AG10803 (cell line): ENCODE measurements around the gene KCNQ1.

Experiments
- DNase-seq: peaks from one replicate; pipeline ENCODE4 v3.0.0; 2010; ENCODE audit warnings: low read depth
- H3K4me3 ChIP-seq: 2 replicates; pipeline ENCODE4 v1.5.1; 2011; ENCODE audit warnings: mild to moderate bottlenecking, low read length, control low read depth
- CTCF ChIP-seq: conservative IDR thresholded peaks from 2 replicates; pipeline ENCODE4 v1.5.1; 2011; ENCODE audit warnings: mild to moderate bottlenecking, low read length, control low read depth, inconsistent platforms

KCNQ1 gene

GRCh38 chr11:2885017-2885677, 440.3 kb downstream of the KCNQ1 start:
- DNase-seq: peak; percentile 49
- H3K4me3 ChIP-seq: peak overlapping the region; percentile 62
- TF ChIP-seq CTCF: peak; percentile 17; the same call in 1 of the 2 replicates

GRCh38 chr11:2885678-2886081, 440.9 kb downstream of the KCNQ1 start, which contains the start of gene CDKN1C:
Gene CDKN1C, minus strand, starts transcription at chr11:2885775. Its CDS starts 319 bp downstream, at chr11:2885456.
- DNase-seq: peak; percentile 62
- H3K4me3 ChIP-seq: peak within 1 kb of the TSS; percentile 62
- TF ChIP-seq CTCF: no peak

- no peak for DNase-seq
- no peak overlapping the region for H3K4me3 ChIP-seq
- no peak for TF ChIP-seq CTCF
Measured at GRCh38 chr11:2886191-2886894, 441.5 kb downstream of the KCNQ1 start.

GRCh38 chr11:2886936-2887335, 442.1 kb downstream of the KCNQ1 start:
- no peak for TF ChIP-seq CTCF
- DNase-seq: no peak
- no peak overlapping the region for H3K4me3 ChIP-seq

GRCh38 chr11:2887515-2888195, 442.8 kb downstream of the KCNQ1 start:
- DNase-seq: no peak
- TF ChIP-seq CTCF: no peak
- no peak overlapping the region for H3K4me3 ChIP-seq

- DNase-seq: peak; percentile 81
- H3K4me3 ChIP-seq: no peak overlapping the region
- peak; percentile 97 for TF ChIP-seq CTCF
Measured at GRCh38 chr11:2888266-2888968, 443.6 kb downstream of the KCNQ1 start.
